ENCODE results near the gene ATP6V1B1. TPM values are rescaled to one million over a fixed set of nuclear protein-coding genes. Genes with fewer than 3 reads are reported as not detected.
A peak's percentile ranks its signal among the peaks of the same experiment; 100 is the strongest.
"Not testable (repeated sequence)": the region's sequence is repeated elsewhere in the genome, so short reads cannot be mapped to it uniquely, and the experiment has no call there.

ATP6V1B1 gene
- total and polyA plus RNA-seq, 3 experiments from 2014 or later, result not detected

DNA sequence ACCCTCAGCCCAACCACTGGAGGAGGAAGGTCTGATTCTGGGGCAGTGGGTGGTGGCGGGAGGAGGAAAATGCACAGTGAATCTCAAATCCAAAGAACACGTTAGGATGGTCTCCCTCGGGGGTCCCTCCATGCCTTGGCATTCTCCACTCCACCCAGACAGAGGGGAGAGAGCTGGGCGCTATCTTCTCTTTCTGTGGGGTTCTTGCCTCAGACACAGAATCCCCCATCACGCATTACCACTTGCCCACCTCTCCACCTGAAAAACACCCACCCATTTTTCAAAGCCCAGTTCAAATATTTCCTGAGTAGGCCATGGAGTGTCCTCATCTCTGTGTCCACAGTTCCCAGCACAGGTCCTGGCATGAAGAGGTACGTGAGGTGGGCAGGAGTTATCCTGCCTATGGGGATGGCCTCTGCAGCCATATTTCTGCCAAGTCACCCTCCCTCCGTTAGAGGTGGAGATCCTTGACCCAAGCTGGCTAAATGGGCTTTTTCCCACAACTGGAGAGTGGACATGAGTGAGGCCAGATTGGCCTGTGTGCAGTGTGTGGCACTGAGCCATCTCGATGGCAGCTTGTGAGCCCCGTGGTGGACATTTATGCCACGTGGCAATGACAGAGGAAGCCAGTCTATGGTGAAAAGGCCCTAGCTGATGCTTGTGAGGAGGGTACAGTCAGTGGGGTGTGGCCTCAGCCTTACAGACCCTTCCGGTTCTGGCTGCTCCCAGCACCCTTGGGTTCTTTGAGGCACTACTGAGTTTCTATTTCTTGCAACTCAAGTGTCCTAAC, 68.5 kb downstream of the ATP6V1B1 start:
- Mint-ChIP-seq H3K4me1 (peaks cover 9 to 11% (median 11%) of the 10 kb centered on the region in 3 donors), H3K36me3 (no peaks in the 10 kb centered on the region), H3K4me3 (no peak overlapping the region), H3K27me3 (peaks cover 16 to 22% of the 10 kb centered on the region in 2 donors), H3K9me3 (no peaks in the 10 kb centered on the region), H3K27ac (peak overlapping the region in 1 of 8 donors; percentile 68)
- Histone ChIP-seq H3K4me1 (ENCODE audit: insufficient read depth, low read length) (peaks cover 8% of the 10 kb centered on the region), H3K27ac (ENCODE audit: low read depth, low read length) (no peak overlapping the region), H3K9me3 (ENCODE audit: low read length) (no peaks in the 10 kb centered on the region), H3K27me3 (ENCODE audit: insufficient read depth, low read length, poor library complexity, severe bottlenecking) (no peaks in the 10 kb centered on the region), H3K4me3 (ENCODE audit: low read length) (no peak overlapping the region), H3K36me3 (ENCODE audit: insufficient read depth, low read length) (no peaks in the 10 kb centered on the region)
- DNase-seq, result no peak
- ChIA-PET CTCF (interaction anchor here (1.4 kb wide), 1 partner anchor 40 kb away, joined by 6 read pairs; no protein-coding TSS in a partner anchor), POLR2A (no interaction called here)

DNA sequence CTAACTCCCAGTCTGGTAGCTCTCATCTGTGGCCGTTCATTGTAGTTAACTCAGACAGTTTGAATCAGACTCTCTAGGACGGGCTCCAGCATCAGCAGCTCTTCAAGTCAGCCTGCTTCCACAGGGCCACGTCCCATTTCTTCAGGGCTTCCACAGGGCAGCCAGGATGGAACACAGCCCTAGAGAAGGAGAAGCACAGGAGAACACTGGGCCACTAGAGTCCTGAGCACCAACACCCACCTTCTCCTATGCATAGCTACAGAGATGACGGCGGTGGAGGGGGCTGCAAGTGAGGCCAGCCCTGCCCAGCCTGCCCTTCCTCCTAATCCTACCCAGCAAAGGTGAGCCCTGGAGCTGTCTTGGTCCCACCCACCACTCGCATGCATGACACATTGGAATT, 69.2 kb downstream of the ATP6V1B1 start:
- no peak overlapping the region for H3K4me3 ChIP-seq (ENCODE audit: low read length)
- DNase-seq, result no peak
- POLR2A ChIA-PET, result no interaction called here
- H3K36me3 ChIP-seq (ENCODE audit: insufficient read depth, low read length), result no peaks in the 10 kb centered on the region
- peaks cover 16 to 25% of the 10 kb centered on the region in 2 donors for H3K27me3 Mint-ChIP-seq
- H3K36me3 Mint-ChIP-seq, result no peaks in the 10 kb centered on the region
- H3K9me3 Mint-ChIP-seq, result no peaks in the 10 kb centered on the region
- H3K4me3 Mint-ChIP-seq, result no peak overlapping the region
- H3K4me1 Mint-ChIP-seq, result peaks cover 9 to 11% (median 11%) of the 10 kb centered on the region in 3 donors
- H3K27ac ChIP-seq (ENCODE audit: low read depth, low read length), result no peak overlapping the region
- H3K27me3 ChIP-seq (ENCODE audit: insufficient read depth, low read length, poor library complexity, severe bottlenecking), result no peaks in the 10 kb centered on the region
- H3K9me3 ChIP-seq (ENCODE audit: low read length), result no peaks in the 10 kb centered on the region
- CTCF ChIA-PET, result interaction anchor here (1.4 kb wide), 2 partner anchors 20 to 40 kb away, joined by 6 read pairs; no protein-coding TSS in a partner anchor
- H3K4me1 ChIP-seq (ENCODE audit: insufficient read depth, low read length), result peaks cover 8% of the 10 kb centered on the region
- peak overlapping the region in 2 of 8 donors; percentile 5 to 51 for H3K27ac Mint-ChIP-seq

DNA sequence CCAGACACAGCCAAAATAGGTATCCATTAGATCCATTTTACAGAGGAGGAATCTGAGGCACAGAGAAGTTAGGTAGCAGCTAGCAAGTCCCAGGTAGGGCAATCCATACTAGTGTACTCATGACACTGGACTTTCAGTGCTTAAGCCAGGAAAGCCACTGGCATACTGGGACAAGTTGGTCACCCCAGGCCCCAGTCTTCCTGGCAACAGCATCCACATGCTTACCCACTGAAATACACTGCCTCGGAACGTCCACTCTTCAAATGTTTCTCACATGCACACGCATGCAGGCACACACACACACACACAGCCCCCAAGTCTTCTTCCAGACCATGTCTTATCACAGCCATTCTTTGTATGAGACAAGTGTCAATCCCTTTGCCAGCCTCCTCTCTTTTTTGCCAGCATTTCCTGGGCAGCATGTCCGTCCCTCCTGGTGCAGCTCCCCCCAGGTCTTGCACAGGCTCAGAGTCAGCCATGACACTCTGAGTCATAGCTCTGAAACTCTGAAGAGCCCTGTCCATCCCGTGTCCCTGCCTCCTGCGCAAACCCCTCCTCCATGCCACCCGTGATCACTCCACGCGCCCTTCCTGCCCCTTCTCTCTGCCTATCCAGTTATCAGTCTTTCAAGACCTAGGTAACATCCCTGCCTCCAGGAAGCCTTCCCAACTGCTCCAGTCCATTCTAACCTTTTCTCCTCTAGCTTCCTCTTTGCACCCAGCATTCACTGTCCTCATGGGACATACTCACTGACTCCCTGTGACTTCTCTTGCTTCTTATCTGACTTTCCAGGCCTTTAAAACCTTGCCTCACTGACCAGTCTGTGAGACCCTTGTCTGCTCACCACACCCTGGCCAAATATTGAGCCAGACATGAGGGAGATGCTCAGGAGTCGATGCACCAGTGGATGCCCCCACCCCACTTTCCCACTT, 69.8 kb downstream of the ATP6V1B1 start:
- H3K27me3 Mint-ChIP-seq, result peaks cover 22 to 32% of the 10 kb centered on the region in 2 donors
- peak overlapping the region in 3 of 8 donors; percentile 25 to 59 (median 51) for H3K27ac Mint-ChIP-seq
- H3K9me3 Mint-ChIP-seq, result no peaks in the 10 kb centered on the region
- ChIA-PET CTCF (interaction anchor here (1.4 kb wide), 2 partner anchors 21 to 41 kb away, joined by 6 read pairs; no protein-coding TSS in a partner anchor), POLR2A (no interaction called here)
- Histone ChIP-seq H3K4me1 (ENCODE audit: insufficient read depth, low read length) (peaks cover 8% of the 10 kb centered on the region), H3K27ac (ENCODE audit: low read depth, low read length) (no peak overlapping the region), H3K9me3 (ENCODE audit: low read length) (no peaks in the 10 kb centered on the region), H3K4me3 (ENCODE audit: low read length) (no peak overlapping the region), H3K36me3 (ENCODE audit: insufficient read depth, low read length) (no peaks in the 10 kb centered on the region), H3K27me3 (ENCODE audit: insufficient read depth, low read length, poor library complexity, severe bottlenecking) (no peaks in the 10 kb centered on the region)
- no peaks in the 10 kb centered on the region for H3K36me3 Mint-ChIP-seq
- no peak overlapping the region for H3K4me3 Mint-ChIP-seq
- H3K4me1 Mint-ChIP-seq, result peaks cover 8 to 9% (median 8%) of the 10 kb centered on the region in 3 donors
- DNase-seq, result no peak

DNA sequence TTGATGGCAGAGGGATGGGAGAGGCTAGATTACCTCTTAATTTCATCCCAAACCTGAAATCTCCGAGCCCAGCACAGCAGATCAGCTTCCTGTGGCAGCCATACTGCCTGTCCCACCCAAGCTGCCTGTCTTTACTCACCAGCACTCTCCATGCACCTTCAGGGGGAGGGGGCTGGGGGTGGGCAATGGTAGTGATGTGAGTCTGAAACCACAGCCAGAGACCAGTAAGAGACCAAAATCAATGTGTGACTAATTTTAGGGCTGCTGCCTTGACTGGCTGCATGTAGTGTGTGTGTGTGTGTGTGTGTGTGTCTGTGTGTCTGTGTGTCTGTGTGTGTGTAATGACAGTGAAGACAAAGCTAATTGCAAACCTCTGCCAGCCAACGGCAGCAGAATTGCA, 70.6 kb downstream of the ATP6V1B1 start:
- Histone ChIP-seq H3K36me3 (ENCODE audit: insufficient read depth, low read length) (no peaks in the 10 kb centered on the region), H3K9me3 (ENCODE audit: low read length) (no peaks in the 10 kb centered on the region), H3K4me1 (ENCODE audit: insufficient read depth, low read length) (peaks cover 1% of the 10 kb centered on the region), H3K4me3 (ENCODE audit: low read length) (no peak overlapping the region), H3K27me3 (ENCODE audit: insufficient read depth, low read length, poor library complexity, severe bottlenecking) (no peaks in the 10 kb centered on the region), H3K27ac (ENCODE audit: low read depth, low read length) (no peak overlapping the region)
- Mint-ChIP-seq H3K27ac (no peak overlapping the region), H3K9me3 (no peaks in the 10 kb centered on the region), H3K4me3 (no peak overlapping the region), H3K27me3 (peaks cover 27 to 37% of the 10 kb centered on the region in 2 donors), H3K4me1 (peaks cover 0 to under 1% (median under 1%) of the 10 kb centered on the region in 3 donors), H3K36me3 (no peaks in the 10 kb centered on the region)
- ChIA-PET POLR2A (interaction anchor here (0.6 kb wide), 1 partner anchor 10 kb away, joined by 5 read pairs; no protein-coding TSS in a partner anchor), CTCF (interaction anchor here (1.4 kb wide), 1 partner anchor 22 kb away, joined by 6 read pairs; no protein-coding TSS in a partner anchor)
- DNase-seq, result no peak

DNA sequence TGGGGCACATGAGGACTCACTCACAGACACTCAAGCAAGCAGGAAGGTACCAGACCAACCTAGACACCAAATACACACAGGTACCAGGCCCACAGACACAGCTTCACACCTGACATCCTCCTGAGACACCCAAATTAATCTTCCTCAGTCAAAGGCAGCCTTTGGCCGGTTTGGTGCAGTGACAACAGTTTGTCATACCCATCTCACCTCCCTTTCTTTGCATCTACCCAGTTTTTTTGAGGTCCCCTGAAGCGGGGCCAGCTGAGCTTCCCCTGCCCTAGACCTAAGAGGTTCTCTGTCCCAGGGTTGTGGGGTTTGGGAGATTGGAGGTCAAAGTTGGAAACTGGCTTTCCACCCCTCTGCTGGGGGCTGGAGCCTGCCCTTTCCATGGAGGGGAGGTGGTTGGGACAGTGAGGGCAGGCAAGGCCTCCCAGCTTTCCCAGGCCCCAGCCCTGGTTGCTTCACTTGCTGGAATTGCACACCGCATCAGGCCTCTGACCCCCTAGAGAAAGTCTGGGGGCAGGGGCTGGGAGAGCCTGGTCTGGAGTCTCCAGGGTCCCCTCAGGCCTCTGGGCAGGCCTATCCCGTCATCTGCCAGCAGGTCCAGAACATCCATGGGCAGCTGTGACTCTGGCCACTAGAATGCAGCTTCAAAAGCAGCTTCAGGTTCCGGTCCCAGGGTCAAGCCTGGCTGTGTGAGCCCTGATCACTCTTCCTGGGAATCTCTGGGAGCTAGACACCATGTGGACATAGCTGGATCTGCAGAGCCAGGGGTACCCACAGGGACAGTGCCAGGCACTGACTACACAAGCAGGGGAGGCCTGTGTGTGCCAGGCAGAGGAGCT, 71.5 kb downstream of the ATP6V1B1 start:
- H3K27me3 ChIP-seq (ENCODE audit: insufficient read depth, low read length, poor library complexity, severe bottlenecking), result no peaks in the 10 kb centered on the region
- Mint-ChIP-seq H3K9me3 (no peaks in the 10 kb centered on the region), H3K36me3 (no peaks in the 10 kb centered on the region), H3K4me1 (no peaks in the 10 kb centered on the region), H3K27me3 (peaks cover 31 to 44% of the 10 kb centered on the region in 2 donors), H3K27ac (no peak overlapping the region), H3K4me3 (no peak overlapping the region)
- H3K27ac ChIP-seq (ENCODE audit: low read depth, low read length), result no peak overlapping the region
- no peaks in the 10 kb centered on the region for H3K9me3 ChIP-seq (ENCODE audit: low read length)
- H3K4me1 ChIP-seq (ENCODE audit: insufficient read depth, low read length), result no peaks in the 10 kb centered on the region
- no peak overlapping the region for H3K4me3 ChIP-seq (ENCODE audit: low read length)
- DNase-seq, result no peak
- no peaks in the 10 kb centered on the region for H3K36me3 ChIP-seq (ENCODE audit: insufficient read depth, low read length)
- CTCF ChIA-PET, result interaction anchor here (0.8 kb wide), 1 partner anchor 22 kb away, joined by 4 read pairs; no protein-coding TSS in a partner anchor
- POLR2A ChIA-PET, result no interaction called here

DNA sequence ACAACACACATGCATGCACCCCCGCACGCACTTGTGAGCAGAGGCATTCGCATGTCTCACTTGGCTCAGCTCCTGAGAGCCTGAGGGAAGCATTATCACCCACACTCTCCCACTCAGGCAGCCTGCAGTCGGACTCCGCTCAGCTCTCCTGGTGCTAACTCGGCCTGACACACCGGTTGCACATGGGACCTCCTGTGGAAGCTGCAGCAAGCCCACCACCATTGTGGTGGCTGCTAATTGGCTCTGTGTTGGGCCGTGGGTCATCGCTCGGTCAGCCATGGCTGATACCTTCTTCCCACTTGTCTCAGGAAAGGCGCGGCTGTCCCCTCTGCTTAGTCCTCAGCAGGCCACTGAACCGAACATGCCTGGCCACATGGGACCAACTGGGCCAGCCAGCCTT, 72.6 kb downstream of the ATP6V1B1 start:
- peaks cover 31 to 50% of the 10 kb centered on the region in 2 donors for H3K27me3 Mint-ChIP-seq
- H3K4me3 ChIP-seq (ENCODE audit: low read length), result no peak overlapping the region
- H3K27ac Mint-ChIP-seq, result peak overlapping the region in 1 of 8 donors; percentile 58
- H3K27ac ChIP-seq (ENCODE audit: low read depth, low read length), result no peak overlapping the region
- no peak overlapping the region for H3K4me3 Mint-ChIP-seq
- ChIA-PET POLR2A (no interaction called here), CTCF (interaction anchor here (0.6 kb wide), 1 partner anchor 799 kb away, joined by 3 read pairs; no protein-coding TSS in a partner anchor)
- no peaks in the 10 kb centered on the region for H3K4me1 ChIP-seq (ENCODE audit: insufficient read depth, low read length)
- H3K9me3 ChIP-seq (ENCODE audit: low read length), result no peaks in the 10 kb centered on the region
- no peaks in the 10 kb centered on the region for H3K9me3 Mint-ChIP-seq
- no peaks in the 10 kb centered on the region for H3K4me1 Mint-ChIP-seq
- no peaks in the 10 kb centered on the region for H3K36me3 Mint-ChIP-seq
- H3K36me3 ChIP-seq (ENCODE audit: insufficient read depth, low read length), result no peaks in the 10 kb centered on the region
- H3K27me3 ChIP-seq (ENCODE audit: insufficient read depth, low read length, poor library complexity, severe bottlenecking), result peaks cover 4% of the 10 kb centered on the region
- DNase-seq, result no peak

DNA sequence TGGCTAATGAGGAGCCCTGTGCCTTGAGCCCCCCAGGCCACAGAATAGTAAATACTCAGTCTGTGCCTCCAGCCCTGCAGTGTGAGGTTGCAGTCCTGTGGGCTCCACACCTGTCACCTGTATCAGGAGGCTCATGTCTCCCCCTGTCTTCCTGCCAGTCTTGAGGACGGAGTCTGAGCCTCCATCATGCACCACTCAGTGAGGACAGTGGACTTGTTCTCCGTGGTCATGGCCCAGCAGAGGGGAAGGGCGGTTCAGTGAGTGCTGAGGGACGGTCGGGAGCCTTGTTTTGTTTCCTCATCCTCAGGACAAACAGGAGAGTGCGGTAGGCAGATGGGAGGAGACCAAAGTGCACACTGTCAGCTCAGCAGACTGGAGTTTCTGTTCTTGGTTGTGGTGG, 76.1 kb downstream of the ATP6V1B1 start:
- H3K4me3 Mint-ChIP-seq; H3K9me3 ChIP-seq (ENCODE audit: low read length); H3K4me3 ChIP-seq (ENCODE audit: low read length); H3K36me3 Mint-ChIP-seq; CTCF ChIA-PET; H3K4me1 Mint-ChIP-seq; H3K9me3 Mint-ChIP-seq; H3K27ac ChIP-seq (ENCODE audit: low read depth, low read length); H3K36me3 ChIP-seq (ENCODE audit: insufficient read depth, low read length); POLR2A ChIA-PET; H3K27me3 ChIP-seq (ENCODE audit: insufficient read depth, low read length, poor library complexity, severe bottlenecking); DNase-seq; H3K27ac Mint-ChIP-seq; H3K4me1 ChIP-seq (ENCODE audit: insufficient read depth, low read length): not testable (repeated sequence)
- H3K27me3 Mint-ChIP-seq, result peaks cover 22 to 47% of the 10 kb centered on the region in 2 donors
